Fibroblast of pulmonary artery (primary cell): ENCODE results near the gene KCNN3.

Experiments used
- DNase-seq: peaks from one replicate; pipeline ENCODE4 v3.0.0-alpha.2; 2010; ENCODE audit warnings: low read depth
- H3K4me3 ChIP-seq: replicated peaks from 2 replicates; pipeline ENCODE4 v1.5.1; 2011; ENCODE audit warnings: low read depth, mild to moderate bottlenecking, control low read depth, low read length, moderate library complexity
- TF ChIP-seq, protein P1 (sequence below): IDR thresholded peaks from 2 replicates; pipeline ENCODE4 v1.5.1; 2011; ENCODE audit warnings: mild to moderate bottlenecking, control low read depth, low read length, inconsistent platforms; ENCODE audit errors: missing control alignments

The KCNN3 gene

GRCh38 chr1:154717528-154717924 is 152.6 kb downstream of the KCNN3 start:
- H3K4me3 ChIP-seq, result no peak overlapping the region
- TF ChIP-seq, protein P1, sequence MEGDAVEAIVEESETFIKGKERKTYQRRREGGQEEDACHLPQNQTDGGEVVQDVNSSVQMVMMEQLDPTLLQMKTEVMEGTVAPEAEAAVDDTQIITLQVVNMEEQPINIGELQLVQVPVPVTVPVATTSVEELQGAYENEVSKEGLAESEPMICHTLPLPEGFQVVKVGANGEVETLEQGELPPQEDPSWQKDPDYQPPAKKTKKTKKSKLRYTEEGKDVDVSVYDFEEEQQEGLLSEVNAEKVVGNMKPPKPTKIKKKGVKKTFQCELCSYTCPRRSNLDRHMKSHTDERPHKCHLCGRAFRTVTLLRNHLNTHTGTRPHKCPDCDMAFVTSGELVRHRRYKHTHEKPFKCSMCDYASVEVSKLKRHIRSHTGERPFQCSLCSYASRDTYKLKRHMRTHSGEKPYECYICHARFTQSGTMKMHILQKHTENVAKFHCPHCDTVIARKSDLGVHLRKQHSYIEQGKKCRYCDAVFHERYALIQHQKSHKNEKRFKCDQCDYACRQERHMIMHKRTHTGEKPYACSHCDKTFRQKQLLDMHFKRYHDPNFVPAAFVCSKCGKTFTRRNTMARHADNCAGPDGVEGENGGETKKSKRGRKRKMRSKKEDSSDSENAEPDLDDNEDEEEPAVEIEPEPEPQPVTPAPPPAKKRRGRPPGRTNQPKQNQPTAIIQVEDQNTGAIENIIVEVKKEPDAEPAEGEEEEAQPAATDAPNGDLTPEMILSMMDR, result no peak
- no peak for DNase-seq

DNA sequence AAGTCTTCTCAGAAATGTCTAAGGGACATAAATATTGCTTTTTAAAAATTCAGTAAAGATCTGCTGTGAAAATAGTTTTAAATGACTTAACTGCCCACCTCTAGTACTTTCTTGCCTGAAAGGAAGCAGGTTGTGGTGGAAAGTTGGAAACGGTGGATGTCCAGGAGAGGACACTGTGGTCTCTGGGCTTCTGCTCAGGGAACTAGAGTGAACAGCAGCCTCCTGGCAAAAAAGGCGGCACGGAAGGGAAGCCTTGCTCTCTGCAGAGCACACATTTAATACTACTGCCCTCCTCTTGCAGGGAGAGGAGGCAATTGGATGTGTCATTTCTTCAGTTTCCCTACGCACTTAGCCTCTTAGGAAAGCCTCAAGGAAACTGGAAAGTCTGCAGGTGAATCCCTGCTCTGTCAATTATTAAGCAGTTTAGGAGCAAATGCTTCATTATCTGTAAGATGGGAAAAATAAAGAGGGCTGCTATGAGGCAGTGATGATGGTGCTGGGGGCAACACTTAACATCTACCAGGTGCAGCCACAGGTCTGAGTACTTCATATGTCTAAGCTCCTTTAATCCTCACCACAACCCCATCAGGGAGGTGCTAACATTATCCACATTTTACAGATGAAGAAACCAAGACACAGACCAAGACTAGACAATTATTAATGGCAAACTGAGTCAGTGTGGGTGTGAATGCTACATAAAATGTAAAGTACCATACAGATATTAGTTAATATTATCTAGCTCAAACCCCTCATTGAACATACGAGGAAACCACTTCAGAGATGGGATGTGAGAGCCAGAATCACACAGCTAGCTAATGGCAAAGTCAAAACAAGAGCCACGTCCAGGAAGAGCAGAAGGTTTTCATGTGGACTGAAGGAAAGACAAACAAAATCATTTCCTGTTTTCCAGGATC is 153.2 kb downstream of the KCNN3 start:
- DNase-seq, result no peak
- TF ChIP-seq, protein P1, result no peak
- no peak overlapping the region for H3K4me3 ChIP-seq

- no peak for DNase-seq
- H3K4me3 ChIP-seq, result no peak overlapping the region
- TF ChIP-seq, protein P1, result no peak
These were observed 154.1 kb downstream of the KCNN3 start for GRCh38 chr1:154716011-154716410.

DNA sequence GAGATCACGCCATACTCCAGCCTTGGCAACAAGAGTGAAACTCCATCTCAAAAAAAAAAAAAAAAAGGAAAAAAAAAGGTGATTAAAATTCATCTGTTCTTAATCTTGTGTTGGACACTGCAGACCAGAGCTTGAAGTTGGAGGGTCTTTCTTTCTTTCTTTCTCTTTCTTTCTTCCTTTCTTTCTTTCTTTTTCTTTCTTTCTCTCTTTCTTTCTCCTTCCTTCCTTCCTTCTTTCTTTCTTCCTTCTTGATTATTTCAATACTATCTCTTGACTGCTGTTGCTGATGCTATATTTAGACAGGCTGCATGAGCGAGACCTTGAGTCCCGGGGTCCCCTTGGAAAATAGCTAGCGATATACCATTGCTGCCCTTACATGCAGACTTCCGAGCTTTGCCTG is 154.7 kb downstream of the KCNN3 start:
- no peak for DNase-seq
- no peak overlapping the region for H3K4me3 ChIP-seq
- TF ChIP-seq, protein P1, result no peak

DNA sequence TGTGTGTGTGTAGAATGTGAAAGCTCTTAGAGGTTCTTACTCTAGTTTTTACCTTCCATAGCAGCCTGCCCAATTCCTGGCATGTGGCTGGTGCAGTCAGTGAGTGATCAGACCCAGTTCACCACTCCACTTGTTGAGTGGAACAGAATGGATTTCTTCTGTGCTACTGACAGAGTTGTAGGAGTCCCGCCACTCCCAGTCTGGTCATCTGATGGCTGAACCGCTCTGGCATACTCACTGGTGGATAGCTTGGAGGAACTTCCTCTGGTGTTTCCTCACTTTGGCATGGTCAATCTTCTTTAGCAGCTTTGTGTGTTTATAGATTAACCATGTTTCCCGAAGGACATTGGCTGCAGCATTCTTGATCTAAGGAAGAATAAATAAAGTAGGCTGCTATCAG is 155.4 kb downstream of the KCNN3 start:
- DNase-seq, result peak; percentile 39
- H3K4me3 ChIP-seq, result no peak overlapping the region
- TF ChIP-seq, protein P1, result no peak

GRCh38 chr1:154714052-154714623 is 155.9 kb downstream of the KCNN3 start:
- TF ChIP-seq, protein P1, result no peak
- DNase-seq, result no peak

GRCh38 chr1:154713005-154713404 is 157.1 kb downstream of the KCNN3 start:
- no peak overlapping the region for H3K4me3 ChIP-seq
- no peak for DNase-seq
- TF ChIP-seq, protein P1, result no peak

More at GRCh38 chr1:154714052-154714623, 155.9 kb downstream of the KCNN3 start:
- no peak overlapping the region for H3K4me3 ChIP-seq
